ENCODE measurements around the gene ZC3H7B. TPM values are rescaled to one million over a fixed set of nuclear protein-coding genes. Genes with fewer than 3 reads are reported as not detected.
A peak's percentile ranks its signal among the peaks of the same experiment; 100 is the strongest.
"Not testable (repeated sequence)": the region's sequence is repeated elsewhere in the genome, so short reads cannot be mapped to it uniquely, and the experiment has no call there.

Gene ZC3H7B
- total RNA-seq, 1 experiment from 2014 or later, result 33.6 TPM

DNA sequence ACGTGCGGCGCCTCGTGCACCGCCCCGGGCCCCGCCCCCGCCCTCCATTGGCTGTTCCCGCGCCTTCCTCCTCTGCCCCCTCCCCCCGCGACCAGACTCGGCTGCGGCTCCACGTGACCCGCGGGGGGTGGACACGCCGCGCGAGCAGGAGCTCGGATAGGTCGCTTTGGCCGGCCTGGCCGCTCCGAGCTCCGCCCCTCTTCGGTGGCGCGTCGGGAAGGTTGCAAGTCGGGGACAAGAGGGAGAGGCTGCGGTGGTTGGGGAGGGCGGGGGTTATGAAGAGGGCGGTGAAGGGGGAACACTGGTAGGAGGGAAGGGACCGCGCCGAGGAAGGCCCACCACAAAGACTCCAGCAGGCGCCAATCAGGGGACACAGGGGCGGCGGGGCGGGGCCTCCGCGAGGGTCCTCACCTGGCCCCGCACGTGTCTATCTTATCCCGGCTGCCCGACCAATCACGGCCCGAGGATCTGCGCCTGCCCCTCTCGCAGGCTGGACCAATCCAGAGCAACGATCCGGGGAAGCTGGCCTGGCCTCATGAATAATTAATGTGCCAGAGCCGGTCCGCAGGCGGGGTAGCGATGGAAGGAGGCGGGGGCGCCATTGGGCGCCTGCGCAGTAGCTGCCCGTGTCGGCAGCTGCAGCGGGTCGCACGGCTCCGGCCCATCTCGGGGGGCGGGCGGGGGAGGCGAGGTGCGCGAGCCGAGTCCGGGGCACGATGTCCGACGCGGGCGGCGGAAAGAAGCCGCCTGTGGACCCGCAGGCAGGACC, 80.2 kb downstream of the ZC3H7B start, which contains the start of gene TEF:
Gene TEF (plus strand): TSS at position 614 of the 769 bp plus-strand sequence. CDS start 103 bp downstream, at position 717.
- peak; percentile 98 for DNase-seq (ENCODE audit: low read depth)

GRCh38 chr22:41382098-41382578, 80.8 kb downstream of the ZC3H7B start:
- peak; percentile 35 for DNase-seq (ENCODE audit: low read depth)

GRCh38 chr22:41382610-41383009, 81.3 kb downstream of the ZC3H7B start:
- DNase-seq (ENCODE audit: low read depth), result no peak

GRCh38 chr22:41383085-41383484, 81.8 kb downstream of the ZC3H7B start:
- no peak for DNase-seq (ENCODE audit: low read depth)

DNA sequence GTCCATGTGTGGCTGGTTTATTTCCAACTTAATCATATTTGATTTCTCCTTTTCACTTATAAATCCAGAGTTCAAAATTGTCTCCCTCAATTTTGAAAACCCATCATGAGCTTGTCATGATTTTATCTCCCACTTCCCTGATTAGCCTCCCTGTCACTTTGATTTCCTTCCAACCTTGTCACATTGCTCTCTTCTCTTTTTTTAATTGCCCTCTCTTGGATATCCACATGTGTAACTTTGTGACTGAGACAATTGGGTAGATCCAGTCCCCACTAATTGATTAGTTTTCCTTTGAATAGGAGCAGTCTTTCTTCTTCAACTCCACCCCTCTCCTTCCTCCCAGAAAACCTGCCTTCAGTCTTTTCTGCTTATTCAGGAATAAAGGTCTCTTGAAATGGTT, 82.8 kb downstream of the ZC3H7B start:
- no peak for DNase-seq (ENCODE audit: low read depth)

- no peak for DNase-seq (ENCODE audit: low read depth)
Measured at GRCh38 chr22:41387341-41387740, 86.0 kb downstream of the ZC3H7B start.

DNA sequence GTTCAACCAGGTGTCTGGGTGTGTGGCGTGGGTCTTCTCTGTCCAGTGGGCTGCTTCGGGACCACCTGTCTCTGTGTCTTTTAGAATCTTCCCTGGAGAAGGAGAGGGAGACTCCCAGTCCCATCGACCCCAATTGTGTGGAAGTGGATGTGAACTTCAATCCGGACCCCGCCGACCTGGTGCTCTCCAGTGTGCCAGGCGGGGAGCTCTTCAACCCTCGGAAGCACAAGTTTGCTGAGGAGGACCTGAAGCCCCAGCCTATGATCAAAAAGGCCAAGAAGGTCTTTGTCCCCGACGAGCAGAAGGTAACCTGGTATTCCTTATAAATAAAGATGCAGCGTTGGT, 92.7 kb downstream of the ZC3H7B start:
- no peak for DNase-seq (ENCODE audit: low read depth)

- no peak for DNase-seq (ENCODE audit: low read depth)
Measured at GRCh38 chr22:41395531-41396240, 94.4 kb downstream of the ZC3H7B start.

DNA sequence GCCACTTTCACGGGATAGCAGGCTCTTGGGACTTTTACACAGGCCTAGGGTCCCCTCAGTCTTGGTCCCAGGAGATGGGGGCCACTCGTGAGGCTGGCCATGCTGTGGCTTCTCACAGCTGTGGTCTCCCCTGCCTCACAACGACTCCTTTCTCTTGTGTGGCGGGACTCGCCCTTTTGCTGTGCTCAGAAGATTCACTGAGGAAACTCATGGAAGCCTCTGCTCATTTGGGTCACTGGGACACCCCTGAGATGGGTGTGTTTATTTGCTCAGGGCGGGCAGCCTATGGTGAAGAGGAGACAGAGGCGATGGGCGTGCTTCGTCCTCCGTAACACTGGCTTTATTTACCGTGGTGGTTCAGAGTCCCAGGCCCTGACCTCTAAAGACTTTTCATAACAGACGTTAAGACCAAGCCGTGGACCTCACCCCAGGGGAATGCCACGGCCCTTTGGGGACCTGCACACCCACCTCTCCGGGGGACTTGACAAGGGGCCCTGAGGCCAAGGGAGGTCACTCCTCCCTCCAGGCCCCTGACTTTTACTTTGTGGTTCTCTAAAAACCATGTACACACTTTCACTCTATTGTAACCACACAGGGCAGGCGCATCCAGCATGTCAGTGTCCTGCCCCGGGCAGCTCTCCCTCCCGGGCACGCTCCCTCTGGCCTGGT, 96.0 kb downstream of the ZC3H7B start:
- DNase-seq (ENCODE audit: low read depth), result no peak

GRCh38 chr22:41398921-41399320, 97.6 kb downstream of the ZC3H7B start:
- no peak for DNase-seq (ENCODE audit: low read depth)

- DNase-seq (ENCODE audit: low read depth), result peak; percentile 68
Measured at GRCh38 chr22:41401781-41402648, 100.7 kb downstream of the ZC3H7B start.

GRCh38 chr22:41402851-41403250, 101.5 kb downstream of the ZC3H7B start:
- DNase-seq (ENCODE audit: low read depth), result not testable (repeated sequence)

GRCh38 chr22:41403532-41404318, 102.4 kb downstream of the ZC3H7B start:
- DNase-seq (ENCODE audit: low read depth), result peak; percentile 93

DNA sequence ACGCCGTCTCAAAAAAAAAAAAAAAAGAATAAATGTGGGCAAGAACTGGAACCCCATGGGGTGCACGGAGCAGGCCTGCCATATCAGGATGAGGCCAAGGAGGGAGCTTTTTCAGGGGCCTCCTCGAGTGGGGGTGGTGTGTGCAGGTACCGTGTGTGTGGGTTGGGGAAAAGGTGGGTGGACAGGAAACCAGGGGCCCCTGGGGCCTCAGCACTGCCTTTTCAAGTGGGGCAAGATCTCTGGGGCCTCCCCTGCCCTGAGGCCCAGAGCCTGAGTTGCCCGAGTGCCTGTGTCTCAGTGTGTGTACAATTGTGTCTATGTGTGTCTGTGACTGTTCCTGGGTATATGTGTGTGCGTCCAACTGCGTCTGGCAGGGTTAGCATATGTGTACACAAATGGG, 104.3 kb downstream of the ZC3H7B start:
- no peak for DNase-seq (ENCODE audit: low read depth)

GRCh38 chr22:41406410-41406809, 105.1 kb downstream of the ZC3H7B start:
- DNase-seq (ENCODE audit: low read depth), result no peak

DNA sequence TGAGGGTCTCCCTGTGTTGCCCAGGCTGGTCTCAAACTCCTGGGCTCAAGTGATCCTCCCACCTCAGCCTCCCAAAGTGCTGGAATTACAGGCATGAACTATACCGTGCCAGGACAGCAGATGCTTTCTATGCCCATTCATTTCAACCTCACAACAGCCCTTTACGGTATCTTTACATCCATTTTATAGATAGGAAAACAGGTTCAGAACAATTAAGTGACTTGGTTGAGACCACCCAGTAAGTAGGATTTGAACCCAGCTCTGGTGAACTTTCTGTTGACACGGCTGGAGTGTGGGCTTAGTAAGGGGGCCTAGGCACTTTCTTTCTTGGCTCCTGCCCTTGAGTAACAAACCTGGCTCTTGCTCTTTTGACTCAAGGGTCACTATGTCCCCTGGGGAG, 106.1 kb downstream of the ZC3H7B start:
- no peak for DNase-seq (ENCODE audit: low read depth)

DNA sequence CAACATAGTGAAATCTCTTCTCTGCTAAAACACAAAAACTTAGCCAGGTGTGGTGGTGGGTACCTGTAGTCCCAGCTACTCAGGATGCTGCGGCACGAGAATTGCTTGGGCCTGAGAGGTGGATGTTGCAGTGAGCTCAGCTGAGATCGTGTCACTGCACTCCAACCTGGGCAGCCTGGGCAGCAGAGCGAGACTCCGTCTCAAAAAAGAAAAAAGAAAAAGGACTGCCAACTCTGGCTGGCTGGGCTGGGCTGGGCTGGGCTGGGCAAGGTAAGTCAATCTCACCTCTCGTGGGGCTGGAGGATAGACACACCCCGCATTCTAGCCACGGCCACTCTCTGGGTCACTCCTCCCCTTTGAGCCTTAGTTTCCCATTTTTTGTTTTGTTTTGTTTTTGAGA, 107.3 kb downstream of the ZC3H7B start:
- DNase-seq (ENCODE audit: low read depth), result no peak
